Tibial nerve (tissue), 4 donors: Measurements from ENCODE around the gene TMIGD2. TPM values are rescaled to one million over a fixed set of nuclear protein-coding genes. Genes with fewer than 3 reads are reported as not detected.
A peak's percentile ranks its signal among the peaks of the same experiment; 100 is the strongest.

Experiments
- DNase-seq, 2 donors: peaks; one replicate each; pipeline ENCODE4 v3.0.0-alpha.2; 2019; ENCODE audit warnings: low spot score in 2 of 2
- H3K27ac ChIP-seq, 4 donors: fragments of 200-600 bp; sonication (generic) in 3 of 4; one replicate each; pipeline ENCODE4 v1.5.1; 2017 to 2019; ENCODE audit warnings: mild to moderate bottlenecking in 1 of 4
- H3K27me3 ChIP-seq, 2 donors: fragments of 200-600 bp; sonication (generic) in 1 of 2; one replicate each; pipeline versions ENCODE4 v1.5.1 to v1.6.0; 2017 to 2019
- H3K36me3 ChIP-seq, 3 donors: fragments of 200-600 bp; sonication (generic); one replicate each; pipeline ENCODE4 v1.5.1; 2018 to 2019
- H3K4me1 ChIP-seq, 4 donors: fragments of 200-600 bp; sonication (generic) in 3 of 4; one replicate each; pipeline ENCODE4 v1.5.1; 2017 to 2019
- H3K4me3 ChIP-seq, 4 donors: fragments of 200-600 bp; sonication (generic) in 3 of 4; one replicate each; pipeline ENCODE4 v1.5.1; 2017 to 2019; ENCODE audit warnings: mild to moderate bottlenecking in 1 of 4, moderate library complexity in 1 of 4
- H3K9me3 ChIP-seq, 4 donors: fragments of 200-600 bp; sonication (generic) in 3 of 4; one replicate each; pipeline ENCODE4 v1.5.1; 2017 to 2019
- EP300 ChIP-seq, 2 donors: sonication (generic); formaldehyde crosslinking; IDR thresholded peaks; one replicate each; pipeline ENCODE4 v1.6.1; 2017; ENCODE audit warnings: antibody characterized with exemption in 2 of 2, mild to moderate bottlenecking in 1 of 2
- POLR2A ChIP-seq, 2 donors: fragments of 450-650 bp; IDR thresholded peaks; one replicate each; pipeline ENCODE4 v1.6.1; 2017; ENCODE audit warnings: antibody characterized with exemption in 2 of 2, mild to moderate bottlenecking in 2 of 2, moderate library complexity in 2 of 2
- WGBS, 2 donors: methylation state at CpG; one replicate each; pipeline ENCODE4 v1.1.5; 2018; 5-methylcytosine and 5-hydroxymethylcytosine counted together
- total RNA-seq, 4 donors: library from RNA; depleted of rRNA; stranded (reverse); fragments of >200 nt; gene quantifications; one replicate each; pipeline ENCODE4 v1.1.0, GENCODE V29; 2016
- TF ChIP-seq, protein P1 (sequence below), 5 experiments: fragments of 200-600 bp in 3 of 5; fragments of 450-650 bp in 2 of 5; sonication (generic) in 3 of 5; IDR thresholded peaks; one replicate each; pipeline ENCODE4 v1.5.1; 2016 to 2019; ENCODE audit warnings: antibody characterized with exemption in 5 of 5, mild to moderate bottlenecking in 3 of 5, moderate library complexity in 2 of 5

Gene TMIGD2
- total RNA-seq, 4 donors from 2014 or later = 0.60 to 7.9 (median 1.2) TPM; not detected in 1

DNA sequence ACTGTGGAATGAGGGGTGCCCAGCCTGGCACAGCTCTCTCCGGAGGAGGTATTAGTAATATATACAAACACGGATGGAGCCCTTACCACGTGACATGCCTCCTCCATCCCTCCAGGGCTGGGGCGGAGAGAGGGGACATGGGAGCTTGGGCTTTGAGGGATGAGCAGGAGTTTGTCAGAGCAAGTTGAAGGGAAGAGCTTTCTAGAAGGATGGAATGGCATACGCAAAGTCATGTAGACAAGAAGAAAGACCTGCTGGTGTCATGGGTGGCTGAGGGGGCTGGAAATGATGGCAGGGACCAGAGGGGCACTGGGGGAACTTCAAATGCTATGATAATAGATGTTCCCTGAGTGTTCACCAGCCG, 43.8 kb upstream of the TMIGD2 start:
- no peaks in the 10 kb centered on the region for H3K27me3 ChIP-seq
- WGBS, 2 donors = 94 to 97% methylated on average over 6 of the region's 6 CpGs
- H3K4me1 ChIP-seq = peaks cover 0 to 13% (median 11%) of the 10 kb centered on the region in 4 donors
- DNase-seq = no peak
- no peaks in the 10 kb centered on the region for H3K9me3 ChIP-seq
- TF ChIP-seq, protein P1, sequence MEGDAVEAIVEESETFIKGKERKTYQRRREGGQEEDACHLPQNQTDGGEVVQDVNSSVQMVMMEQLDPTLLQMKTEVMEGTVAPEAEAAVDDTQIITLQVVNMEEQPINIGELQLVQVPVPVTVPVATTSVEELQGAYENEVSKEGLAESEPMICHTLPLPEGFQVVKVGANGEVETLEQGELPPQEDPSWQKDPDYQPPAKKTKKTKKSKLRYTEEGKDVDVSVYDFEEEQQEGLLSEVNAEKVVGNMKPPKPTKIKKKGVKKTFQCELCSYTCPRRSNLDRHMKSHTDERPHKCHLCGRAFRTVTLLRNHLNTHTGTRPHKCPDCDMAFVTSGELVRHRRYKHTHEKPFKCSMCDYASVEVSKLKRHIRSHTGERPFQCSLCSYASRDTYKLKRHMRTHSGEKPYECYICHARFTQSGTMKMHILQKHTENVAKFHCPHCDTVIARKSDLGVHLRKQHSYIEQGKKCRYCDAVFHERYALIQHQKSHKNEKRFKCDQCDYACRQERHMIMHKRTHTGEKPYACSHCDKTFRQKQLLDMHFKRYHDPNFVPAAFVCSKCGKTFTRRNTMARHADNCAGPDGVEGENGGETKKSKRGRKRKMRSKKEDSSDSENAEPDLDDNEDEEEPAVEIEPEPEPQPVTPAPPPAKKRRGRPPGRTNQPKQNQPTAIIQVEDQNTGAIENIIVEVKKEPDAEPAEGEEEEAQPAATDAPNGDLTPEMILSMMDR (IDR thresholded peaks at IDR 0.05) = no peak
- TF ChIP-seq POLR2A (IDR thresholded peaks at IDR 0.05) (no peak), EP300 (IDR thresholded peaks at IDR 0.05) (no peak)
- no peak overlapping the region for H3K27ac ChIP-seq
- H3K36me3 ChIP-seq = peaks cover 0 to 41% (median 0%) of the 10 kb centered on the region in 3 donors
- H3K4me3 ChIP-seq = no peak overlapping the region

DNA sequence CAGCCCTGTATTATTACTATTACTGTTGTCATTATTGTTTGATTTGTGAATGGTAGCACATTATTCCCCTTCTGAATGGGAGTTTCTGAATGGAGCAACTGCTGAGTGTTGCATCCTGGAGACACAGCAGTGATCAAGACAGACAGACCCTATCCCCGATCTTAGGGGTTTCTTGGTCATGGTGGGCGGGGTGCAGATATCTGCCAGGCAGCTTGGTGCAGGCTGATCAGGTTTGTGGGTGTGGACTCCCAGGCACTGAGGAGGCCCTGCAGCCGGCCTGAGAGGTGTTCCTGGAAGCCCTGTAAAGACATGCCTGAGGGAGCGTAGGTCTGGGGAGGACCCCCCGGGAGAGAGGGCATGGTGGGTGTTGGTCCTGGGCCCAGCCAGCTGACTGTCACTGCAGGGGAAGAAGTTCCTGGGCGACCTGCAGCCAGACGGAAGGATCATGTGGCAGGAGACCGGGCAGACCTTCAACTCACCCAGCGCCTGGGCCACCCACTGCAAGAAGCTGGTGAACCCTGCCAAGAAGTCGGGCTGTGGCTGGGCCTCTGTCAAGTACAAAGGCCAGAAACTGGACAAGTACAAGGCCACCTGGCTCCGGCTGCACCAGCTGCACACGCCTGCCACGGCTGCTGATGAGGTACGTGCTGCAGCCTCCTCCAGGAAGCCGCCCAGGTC, 43.3 kb upstream of the TMIGD2 start:
- H3K27ac ChIP-seq = no peak overlapping the region
- peaks cover 0 to 41% (median 0%) of the 10 kb centered on the region in 3 donors for H3K36me3 ChIP-seq
- DNase-seq = no peak
- no peak overlapping the region for H3K4me3 ChIP-seq
- WGBS, 2 donors = 86 to 91% methylated on average over 15 of the region's 15 CpGs
- peaks cover 0 to 13% (median 11%) of the 10 kb centered on the region in 4 donors for H3K4me1 ChIP-seq
- no peaks in the 10 kb centered on the region for H3K9me3 ChIP-seq
- no peaks in the 10 kb centered on the region for H3K27me3 ChIP-seq
- no peak for TF ChIP-seq EP300 (IDR thresholded peaks at IDR 0.05)
- TF ChIP-seq POLR2A (IDR thresholded peaks at IDR 0.05) = no peak
- TF ChIP-seq, protein P1 (IDR thresholded peaks at IDR 0.05) = no peak

- Histone ChIP-seq H3K27me3 (no peaks in the 10 kb centered on the region), H3K9me3 (no peaks in the 10 kb centered on the region), H3K27ac (peak within 1 kb of the TSS; percentile 82 to 96 (median 92)), H3K4me3 (peak within 1 kb of the TSS; percentile 57 to 86 (median 70)), H3K36me3 (peaks cover 0 to 27% (median 0%) of the 10 kb centered on the region in 3 donors), H3K4me1 (peaks cover 0 to 17% (median 11%) of the 10 kb centered on the region in 4 donors)
- TF ChIP-seq EP300 (IDR thresholded peaks at IDR 0.05) (peak in 1 of 2 donors; percentile 31), POLR2A (IDR thresholded peaks at IDR 0.05) (peak in 1 of 2 donors; percentile 49)
- TF ChIP-seq, protein P1 (IDR thresholded peaks at IDR 0.05) = peak in 1 of 5 experiments; percentile 5
- peak; percentile 89 to 90 for DNase-seq
- 7 to 15% methylated on average over 31 to 57 of the region's 101 CpGs for WGBS, 2 donors
Measured at GRCh38 chr19:4343370-4344307, 41.5 kb upstream of the TMIGD2 start, which contains the start of gene MPND. MPND (plus strand) TSS chr19:4343562; CDS start chr19:4343594, 32 bp downstream.

DNA sequence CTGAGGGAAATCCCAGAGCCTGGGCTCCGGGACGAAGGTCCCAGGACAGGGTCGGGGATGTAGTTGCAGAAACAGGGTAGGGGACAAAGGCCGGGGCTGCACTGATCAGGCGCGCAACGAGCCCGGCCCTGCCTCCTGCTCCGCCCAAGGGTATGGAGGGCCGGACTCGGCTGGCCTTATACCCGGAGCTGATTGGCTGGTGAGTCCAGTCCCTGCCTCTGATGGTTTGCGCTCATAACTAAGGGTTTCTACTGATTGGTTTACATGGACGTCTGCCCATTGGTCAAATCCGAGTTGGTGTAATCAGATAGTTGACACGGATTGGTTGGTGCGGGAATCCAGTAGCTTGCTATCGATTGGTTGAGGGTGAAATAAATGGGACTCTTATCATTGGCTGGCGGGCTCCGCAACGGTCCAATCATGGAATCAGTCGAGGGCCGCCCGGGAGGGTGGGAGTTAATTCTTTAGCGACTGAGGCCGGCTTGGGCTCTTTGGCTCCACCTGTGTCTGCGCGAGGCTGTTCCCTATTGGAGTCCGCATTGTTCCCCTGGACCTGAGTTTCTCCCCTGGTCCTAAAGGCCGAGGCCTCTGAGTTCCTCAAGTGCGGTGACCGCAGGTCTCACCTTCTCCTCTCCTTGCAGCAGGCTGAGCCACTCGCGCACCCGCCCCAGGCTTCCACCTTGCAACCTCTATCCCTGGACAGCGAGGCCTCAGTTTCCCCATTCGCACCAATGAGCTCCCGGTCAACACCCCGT, 40.6 kb upstream of the TMIGD2 start:
- Histone ChIP-seq H3K9me3 (no peaks in the 10 kb centered on the region), H3K27me3 (no peaks in the 10 kb centered on the region), H3K4me3 (peak overlapping the region; percentile 57 to 86 (median 70)), H3K36me3 (peaks cover 0 to 21% (median 0%) of the 10 kb centered on the region in 3 donors), H3K27ac (peak overlapping the region; percentile 82 to 96 (median 92)), H3K4me1 (peaks cover 0 to 24% (median 11%) of the 10 kb centered on the region in 4 donors)
- TF ChIP-seq, protein P1 (IDR thresholded peaks at IDR 0.05) = peak in 3 of 5 experiments; percentile 15 to 79 (median 77)
- TF ChIP-seq EP300 (IDR thresholded peaks at IDR 0.05) (peak; percentile 84 to 96), POLR2A (IDR thresholded peaks at IDR 0.05) (peak; percentile 84 to 96)
- WGBS, 2 donors = 0% methylated on average over 39 of the region's 39 CpGs
- peak; percentile 89 to 99 for DNase-seq
